ENCODE measurements around the gene PPP1R12B.
"Not testable (repeated sequence)": the region's sequence is repeated elsewhere in the genome, so short reads cannot be mapped to it uniquely, and the experiment has no call there.

PPP1R12B gene

DNA sequence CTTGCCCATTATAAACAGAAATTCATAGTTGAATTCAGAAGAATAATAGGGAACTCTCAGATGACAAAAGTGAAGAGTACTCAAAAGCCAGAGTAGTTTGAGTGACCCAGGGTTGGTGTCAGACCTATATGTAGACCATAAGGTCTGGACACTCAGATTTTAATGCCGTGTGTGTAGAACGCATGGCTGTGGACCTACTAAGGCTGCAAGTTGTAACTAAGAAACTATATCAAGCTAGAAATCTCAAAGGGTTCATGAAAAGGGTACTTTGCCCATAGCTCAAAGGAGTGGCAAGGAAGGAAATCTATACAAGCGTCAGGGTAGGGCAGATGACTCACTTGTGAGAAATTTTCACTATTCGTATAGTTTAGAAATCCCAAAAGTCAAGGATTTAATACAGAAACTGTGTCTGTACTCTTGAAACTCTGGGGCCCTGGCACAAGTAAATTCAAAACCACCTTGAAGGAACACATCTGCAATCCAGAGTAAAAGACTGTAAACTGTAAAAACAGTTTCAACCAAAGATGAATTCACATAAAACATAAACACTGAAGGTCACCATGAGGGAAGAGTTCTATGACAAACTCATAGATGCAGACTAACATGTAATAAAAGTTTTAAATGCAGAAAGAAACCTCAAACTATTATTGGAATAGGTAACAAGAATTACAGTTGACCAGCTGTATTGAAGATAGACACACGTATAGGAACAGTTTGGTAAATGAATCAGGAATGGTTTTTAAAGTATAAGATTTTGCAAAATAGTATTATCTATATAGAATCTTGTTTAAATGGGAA lies 108.1 kb downstream of the PPP1R12B start:
- DNase-seq = not testable (repeated sequence)

DNA sequence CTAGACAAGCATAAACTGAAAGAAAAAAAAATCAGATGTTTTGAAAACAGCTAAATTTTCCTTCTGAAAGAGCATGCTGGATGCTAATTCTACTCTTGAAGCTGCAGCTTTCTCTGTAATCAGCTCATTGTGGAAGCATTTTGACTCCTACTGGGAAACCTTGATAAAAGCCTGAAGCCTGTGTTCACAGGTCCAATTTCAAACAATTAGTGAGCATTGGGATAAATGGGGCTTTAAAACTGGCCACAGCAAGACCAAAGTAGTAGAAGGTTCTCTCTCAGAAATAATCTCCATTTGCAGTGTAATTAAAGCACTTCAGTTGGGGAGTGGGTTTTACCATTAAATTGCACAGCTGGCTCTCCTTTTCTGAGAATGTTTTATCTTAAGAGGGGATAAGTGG lies 110.2 kb downstream of the PPP1R12B start:
- peak; percentile 64 for DNase-seq

DNA sequence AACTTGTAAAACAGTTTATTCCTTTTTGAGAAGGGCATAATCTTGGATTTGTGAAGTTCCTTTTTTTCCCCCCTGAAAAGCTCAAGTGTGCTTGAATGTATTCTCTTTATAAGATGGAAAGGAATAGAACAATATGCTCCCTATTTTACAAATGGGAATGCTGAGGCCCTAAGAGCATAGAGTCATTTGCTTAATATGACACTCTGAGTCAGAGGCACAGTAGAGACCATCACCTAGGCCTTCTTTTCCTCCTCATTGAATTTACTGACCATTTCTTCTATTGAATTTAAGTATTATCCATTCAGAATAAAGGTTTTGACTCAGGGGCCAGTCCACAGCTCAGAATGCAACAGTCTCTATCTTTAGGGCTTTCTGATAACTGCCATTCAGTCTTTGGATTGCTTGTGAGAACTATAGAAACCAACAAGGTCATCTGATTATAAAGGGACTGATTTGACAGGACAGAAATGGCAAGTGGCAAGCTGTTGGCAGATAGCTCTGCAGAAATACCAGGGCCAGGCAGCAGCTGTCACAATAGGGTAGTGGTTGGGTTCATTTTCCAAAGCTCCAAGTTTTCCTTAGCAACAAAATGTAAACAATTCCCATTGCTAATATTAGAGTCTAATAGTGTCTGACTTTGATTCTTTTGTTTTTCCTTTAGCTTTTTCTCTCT lies 111.1 kb downstream of the PPP1R12B start:
- peak; percentile 33 for DNase-seq

DNA sequence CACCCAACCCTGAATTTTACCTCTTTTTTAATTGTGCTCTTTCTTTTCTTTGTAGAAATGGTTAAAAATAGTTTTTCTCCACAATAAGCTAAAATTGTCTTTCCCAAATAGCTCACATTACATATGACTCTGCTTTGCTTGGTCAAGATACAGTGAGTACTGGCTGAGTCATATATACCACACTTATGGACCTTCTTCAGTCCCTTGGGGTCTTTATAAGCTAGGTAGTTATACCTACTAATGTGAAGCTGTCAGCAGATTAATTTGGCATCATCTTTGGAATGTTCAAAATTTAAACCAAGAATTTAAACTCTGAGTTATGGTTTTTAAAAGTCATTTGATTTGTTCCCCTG lies 111.6 kb downstream of the PPP1R12B start:
- not testable (repeated sequence) for DNase-seq

DNA sequence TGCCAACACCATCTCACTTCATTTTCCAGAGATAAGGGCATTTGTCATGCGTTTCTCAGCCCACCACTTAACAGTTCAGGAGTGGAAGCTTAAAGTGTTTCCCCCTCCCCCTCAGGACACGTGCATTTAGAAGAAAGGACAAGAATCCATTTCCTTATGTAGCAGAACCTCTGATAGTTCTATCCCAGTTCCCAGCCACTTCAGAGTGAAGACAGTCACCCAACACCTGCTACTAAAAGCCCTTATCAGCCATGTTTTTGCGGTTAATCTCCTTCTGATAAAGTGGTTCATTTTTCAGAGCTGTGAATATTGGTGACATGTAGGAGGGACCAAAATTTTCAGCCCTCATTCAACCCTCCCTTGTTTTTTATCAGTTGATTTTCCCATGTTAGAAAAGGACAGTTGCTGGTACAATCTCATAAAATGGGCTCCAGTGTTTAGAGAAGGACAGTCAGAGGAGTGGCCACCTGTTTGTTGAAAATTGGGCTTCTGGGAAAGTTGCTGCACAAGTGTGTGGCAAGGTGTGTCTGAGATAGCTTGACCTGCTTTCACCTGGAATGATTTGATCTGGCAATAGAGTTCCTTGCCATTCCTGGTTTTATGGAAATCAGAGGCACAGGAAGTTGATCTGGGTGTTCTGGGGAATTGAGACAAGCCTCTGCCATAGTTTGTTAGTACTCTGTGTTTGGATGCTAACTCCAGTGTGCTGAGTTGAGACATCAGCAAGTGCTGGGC lies 114.0 kb downstream of the PPP1R12B start:
- peak; percentile 93 for DNase-seq

DNA sequence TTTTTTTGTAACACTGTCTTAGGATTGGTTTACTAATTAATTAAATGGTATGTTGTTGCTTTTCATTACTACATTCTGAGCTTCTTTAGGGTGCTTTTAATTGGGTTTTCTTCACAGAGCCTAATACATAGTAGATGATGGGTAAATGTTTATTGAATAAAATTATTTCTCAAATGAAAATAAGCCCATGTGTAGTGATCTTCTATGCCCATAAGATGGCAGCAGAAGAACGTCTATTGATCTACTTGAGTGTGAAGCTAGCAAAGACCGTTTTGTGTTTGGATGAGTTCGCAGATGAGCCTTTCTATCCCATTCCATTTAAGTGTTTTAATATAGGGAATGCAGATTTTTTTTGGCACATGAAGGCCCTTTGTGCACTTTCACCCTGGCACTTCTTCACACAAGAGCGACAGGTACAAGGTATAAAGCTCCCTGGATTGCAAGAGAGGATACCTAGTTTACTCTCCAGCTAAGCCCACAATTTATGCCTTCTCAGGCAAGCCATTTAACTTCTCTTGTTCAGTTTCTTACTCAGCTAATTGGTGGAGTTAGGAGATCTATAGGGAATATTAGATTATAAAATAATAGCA lies 115.7 kb downstream of the PPP1R12B start:
- DNase-seq = peak; percentile 48

DNA sequence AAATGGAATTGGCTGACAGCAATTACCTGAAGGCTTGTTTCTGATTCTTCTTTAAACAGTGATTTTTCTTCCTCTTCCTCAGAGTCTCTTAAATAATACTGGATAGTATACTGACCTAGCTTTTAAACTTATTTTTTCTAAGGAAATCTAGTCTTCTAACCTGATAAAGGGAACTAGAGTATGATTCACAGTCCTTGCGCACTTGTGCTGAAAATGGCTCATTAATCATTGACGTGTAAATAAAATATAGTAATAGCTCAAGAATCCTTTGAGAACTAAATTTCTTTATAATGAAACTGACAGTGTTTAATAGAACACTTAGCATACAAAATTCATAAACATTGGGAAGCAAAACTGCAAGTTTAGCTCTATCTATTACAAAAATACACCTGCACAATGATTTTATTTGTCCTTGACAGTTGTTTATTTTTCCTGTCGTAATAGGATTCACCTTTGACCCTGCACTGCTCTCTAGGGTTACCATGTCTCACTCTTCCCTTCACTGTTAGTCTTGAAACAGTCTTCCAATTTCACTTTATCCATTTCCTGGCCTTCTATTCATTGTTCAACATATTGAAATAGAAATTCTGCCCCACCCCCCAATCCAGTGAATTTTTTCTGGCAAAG lies 117.3 kb downstream of the PPP1R12B start:
- not testable (repeated sequence) for DNase-seq

DNA sequence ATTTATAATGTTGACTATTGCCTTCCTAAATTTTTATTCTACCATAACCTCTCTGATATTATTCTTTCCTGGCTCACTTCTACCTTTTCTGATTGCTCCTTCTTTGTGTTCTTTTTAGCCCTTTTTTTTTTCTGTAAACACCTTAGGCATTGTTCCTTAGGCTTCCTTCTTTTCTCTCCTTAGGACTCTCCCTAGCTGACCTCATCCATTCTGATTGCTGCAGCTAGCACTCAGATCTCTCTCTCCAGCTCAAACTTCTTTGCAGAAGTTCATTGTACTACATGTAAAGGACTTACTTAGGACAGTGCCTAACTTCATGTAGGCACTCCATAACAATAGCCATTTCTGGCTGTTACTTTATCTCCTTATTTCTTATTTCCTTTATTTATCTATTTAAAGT lies 117.8 kb downstream of the PPP1R12B start:
- not testable (repeated sequence) for DNase-seq

DNA sequence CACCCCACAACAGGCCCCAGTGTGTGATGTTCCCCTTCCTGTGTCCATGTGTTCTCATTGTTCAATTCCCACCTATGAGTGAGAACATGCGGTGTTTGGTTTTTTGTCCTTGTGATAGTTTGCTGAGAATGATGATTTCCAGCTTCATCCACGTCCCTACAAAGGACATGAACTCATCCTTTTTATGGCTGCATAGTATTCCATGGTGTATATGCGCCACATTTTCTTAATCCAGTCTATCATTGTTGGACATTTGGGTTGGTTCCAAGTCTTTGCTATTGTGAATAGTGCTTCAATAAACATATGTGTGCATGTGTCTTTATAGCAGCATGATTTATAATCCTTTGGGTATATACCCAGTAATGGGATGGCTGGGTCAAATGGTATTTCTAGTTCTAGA lies 118.9 kb downstream of the PPP1R12B start:
- DNase-seq = not testable (repeated sequence)

DNA sequence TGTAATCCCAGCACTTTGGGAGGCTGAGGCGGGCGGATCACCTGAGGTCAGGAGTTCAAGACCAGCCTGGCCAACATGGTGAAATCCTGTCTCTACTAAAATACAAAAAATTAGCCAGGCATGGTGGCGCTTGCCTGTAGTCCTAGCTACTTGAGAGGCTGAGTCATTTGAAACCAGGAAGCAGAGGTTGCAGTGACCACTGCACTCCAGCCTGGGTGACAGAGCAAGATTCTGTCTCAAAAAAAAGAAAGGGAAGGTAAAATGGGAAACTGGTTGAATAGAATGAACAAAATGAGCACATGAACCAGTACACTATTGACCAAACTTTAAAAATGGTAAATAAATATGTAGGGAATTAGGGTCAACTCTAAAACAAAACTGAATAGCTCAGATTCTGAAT lies 120.2 kb downstream of the PPP1R12B start:
- not testable (repeated sequence) for DNase-seq

DNA sequence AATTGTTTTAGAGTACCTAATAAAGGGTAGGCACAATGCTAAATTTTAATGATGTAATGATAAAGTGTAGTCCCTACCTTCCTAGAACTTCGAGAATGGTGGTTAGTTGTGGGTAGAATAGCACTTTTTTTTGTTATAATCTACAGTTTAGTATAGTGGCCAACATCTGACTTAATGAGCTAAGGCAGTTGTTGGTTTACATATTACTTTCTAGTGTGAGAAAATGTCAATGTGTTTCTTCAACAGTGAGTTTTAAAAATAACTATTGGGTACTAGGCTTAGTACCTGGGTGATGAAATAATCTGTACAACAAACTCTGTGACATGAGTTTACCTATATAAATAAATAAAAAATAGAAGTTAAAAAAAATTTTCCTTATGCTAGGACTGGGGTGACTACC lies 120.6 kb downstream of the PPP1R12B start:
- DNase-seq = not testable (repeated sequence)

DNA sequence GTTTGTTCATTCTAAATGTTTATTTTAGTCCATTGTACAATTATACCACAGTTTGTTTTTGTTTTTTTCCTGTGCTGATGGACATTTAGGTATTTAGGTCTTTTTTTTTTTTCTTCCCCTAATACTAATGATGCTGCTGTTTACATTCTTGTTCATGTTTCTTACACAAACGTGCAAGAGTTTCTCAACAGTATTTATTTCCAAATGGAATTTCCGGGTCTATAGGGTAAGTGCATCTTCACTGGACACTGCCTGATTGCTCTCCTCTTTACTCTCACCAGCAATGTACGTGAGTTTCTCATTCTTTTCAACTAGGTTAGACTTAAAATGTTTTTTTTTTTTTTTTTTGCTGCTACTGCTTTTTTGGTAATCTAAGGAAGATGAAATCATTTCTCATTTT lies 122.7 kb downstream of the PPP1R12B start:
- no peak for DNase-seq

DNA sequence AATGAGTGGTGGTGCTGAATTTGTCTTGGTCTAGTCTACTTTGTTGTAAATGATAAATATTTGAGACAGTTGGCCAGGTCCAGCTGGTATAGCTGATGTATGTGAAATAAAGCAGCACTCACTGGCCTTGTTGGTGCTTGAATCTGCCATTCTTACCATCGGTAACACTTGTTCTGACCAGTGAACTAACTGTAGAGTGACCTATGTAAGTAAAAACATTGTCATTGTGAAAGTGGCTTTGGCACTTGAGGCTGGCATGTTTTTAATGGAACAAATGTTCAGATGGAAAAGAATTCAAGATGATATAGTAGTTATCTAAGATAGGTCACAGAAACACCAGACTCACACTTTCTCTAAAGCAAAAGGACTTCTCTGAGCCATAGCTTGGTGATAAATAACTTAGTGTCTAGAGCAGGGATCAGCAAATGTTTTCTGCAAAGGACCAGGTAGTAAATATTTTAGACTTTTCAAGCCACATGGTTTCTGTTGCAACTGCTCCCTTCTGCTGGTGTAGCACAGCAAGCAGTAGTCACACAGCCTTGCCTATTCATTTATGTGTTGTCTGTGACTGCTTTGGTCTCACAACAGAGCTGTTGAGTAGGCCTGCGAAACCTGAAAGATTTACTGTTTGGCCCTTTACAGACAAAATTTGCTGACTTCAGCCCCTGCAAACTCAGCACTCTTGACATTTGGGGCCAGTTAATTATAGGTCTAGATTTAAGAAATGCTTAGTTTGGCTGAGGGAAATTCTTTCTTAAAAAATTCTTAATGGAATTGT lies 124.0 kb downstream of the PPP1R12B start:
- DNase-seq = not testable (repeated sequence)

DNA sequence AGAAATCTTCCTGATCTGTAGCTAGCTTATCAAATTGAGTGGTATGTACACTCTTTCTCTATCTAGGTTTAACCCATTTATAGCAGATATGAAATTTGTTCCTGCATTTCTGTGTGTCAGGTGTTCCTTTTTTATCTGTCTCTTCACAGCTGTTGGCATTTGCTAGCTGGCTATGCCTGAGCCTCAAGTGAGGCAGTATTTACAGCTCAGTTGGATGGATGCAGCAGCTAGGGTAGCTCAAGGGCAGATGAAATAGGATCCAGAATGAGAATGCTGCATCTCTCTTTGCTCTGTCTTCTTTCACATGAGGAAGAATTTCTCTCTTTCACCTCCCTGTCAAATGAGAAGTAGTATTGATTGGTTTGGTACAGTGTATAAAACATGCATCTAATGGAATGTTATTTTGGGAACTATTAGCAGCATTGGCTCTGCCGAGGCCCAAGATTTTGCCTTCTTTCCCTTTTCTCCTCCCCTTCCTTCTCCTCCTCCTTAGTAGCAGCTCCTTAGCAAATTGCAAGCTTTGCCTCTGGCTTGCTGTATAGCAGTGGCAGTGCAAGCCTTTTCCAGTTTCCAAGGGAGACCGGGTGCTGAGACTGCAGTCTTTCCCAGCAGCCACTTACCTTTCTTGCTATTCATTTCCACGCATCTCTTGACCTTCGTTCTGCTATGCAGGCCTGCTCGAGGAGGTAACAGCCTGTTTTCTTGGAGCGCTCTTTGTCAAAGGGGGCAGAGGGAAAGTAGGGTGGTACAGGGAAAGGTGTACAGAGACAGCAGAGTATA lies 125.0 kb downstream of the PPP1R12B start:
- peak; percentile 42 for DNase-seq

DNA sequence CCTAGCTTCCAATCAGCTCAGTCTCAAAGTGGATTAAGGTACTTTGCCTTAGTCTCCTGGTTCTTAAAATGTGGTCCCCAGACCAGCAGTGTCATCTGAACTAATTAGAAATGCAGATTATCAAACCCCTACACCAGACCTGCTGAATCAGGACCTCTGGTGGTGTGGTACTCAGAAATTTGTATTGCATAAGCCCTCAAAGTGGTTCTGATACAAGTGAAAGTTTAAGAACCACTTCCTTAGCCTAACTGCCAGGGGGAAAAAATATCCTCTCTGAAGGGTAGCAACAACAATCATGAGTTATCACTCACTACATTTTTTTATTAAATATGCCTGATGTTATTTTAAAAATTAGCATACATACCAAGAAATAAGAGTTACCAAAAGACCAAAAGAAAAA lies 131.2 kb downstream of the PPP1R12B start:
- not testable (repeated sequence) for DNase-seq

DNA sequence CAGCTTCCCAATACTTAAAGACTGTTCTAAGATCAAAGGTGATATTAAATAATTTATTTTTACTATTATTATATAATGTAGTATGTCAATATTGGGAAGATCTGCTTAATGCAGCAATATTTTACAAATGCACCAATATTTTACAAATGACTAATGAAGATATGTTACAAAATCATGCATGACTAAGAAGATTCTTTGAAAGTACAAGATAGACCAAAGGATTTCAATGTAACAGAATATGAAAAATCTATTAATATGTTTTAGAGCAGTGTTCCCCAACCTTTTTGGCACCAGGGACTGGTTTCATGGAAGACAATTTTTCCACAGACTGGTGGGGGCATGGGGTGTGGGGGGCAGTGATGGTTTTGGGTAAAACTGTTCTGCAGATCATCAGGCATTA lies 132.1 kb downstream of the PPP1R12B start:
- DNase-seq = not testable (repeated sequence)

DNA sequence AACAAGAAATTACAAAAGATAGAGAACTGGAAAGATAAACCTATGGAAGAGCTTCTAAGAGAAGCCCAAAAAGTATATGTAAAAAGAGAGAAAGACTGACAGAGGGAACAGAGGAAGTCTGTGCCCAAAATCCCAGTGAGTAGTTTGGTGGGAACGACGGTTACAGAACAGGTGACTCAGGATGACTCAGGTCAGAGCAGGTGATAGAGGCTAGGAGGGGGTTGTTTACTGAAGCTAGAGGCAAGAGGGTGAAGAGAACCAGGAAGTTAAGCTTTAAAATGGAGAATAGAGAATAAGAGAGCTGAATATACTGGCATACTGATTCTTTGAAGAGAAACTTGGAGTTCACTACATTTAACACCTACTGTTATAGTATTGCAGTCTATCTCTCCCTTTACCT lies 134.9 kb downstream of the PPP1R12B start:
- DNase-seq = not testable (repeated sequence)

DNA sequence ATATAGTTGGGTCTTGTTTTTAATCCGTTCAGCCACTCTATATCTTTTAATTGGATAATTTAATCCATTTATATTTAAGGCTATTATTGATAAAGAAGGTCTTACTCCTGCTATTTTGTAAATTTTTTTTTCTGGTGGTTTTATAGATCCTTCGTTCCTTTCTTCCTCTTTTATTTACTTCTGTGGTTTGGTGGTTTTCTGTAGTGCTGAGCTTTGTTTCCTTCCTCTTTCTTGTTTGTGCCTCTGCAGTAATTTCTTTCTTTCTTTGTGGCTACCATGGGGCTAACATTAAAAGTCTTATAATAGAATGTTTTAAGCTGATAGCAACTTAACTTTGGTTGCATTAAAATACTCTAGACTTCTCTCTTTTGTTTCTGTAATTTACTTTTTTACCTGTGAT lies 135.5 kb downstream of the PPP1R12B start:
- not testable (repeated sequence) for DNase-seq

DNA sequence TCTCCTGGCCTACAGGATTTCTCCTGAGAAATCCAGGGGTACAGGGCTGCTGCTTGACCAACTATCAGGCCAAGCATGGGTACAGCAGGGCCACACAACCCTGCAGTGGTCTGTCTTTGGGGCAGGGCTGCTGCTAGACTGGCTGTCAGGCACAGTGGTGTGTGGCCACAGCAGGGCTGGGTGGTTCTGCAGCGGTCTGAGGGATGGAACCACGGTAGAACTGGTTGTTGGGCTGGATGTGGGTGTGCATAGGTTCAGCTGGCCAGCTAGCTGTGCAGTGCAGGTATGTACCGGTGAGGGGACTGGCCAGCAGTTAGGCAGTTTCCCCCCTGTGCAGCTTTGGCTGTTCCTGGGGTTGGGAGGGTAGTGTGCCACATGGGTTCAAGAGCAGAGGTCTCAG lies 136.3 kb downstream of the PPP1R12B start:
- DNase-seq = not testable (repeated sequence)

DNA sequence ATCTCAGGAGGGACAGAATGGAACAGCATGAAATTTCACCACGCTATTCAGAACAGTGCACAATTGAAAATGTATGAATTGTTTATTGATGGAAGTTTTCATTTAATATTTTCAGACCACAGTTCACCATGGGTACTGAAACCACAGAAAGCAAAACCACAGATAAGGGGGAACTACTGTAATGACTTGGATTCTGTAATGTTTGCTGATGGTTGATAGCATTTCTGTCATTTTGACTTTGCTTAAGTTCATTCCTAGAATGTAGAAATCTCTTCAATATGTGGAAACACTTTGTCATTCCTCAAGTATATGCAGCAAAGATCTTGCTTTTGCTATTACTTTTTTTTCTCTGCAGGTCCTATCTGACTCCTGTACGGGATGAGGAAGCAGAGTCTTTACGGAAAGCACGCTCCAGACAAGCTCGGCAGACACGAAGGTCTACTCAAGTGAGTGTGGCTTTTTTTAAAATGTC lies 139.7 kb downstream of the PPP1R12B start:
- not testable (repeated sequence) for DNase-seq

DNA sequence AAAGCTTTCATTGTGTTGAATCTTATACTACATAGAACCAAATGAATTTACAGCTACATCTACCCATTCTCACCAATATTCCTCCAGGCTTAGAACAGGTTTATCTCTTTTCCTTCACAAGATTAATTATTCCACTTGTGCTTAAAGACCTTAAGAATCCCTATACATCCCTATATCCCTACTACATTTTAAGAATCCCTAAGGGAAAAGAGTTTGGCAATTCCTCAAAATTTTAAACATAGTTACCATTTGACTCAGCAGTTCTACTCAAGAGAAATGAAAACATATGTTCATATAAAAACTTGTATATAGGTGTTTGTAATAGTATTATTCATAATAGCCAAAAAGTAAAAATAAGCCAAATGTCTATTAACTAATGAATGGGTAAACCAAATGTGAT lies 140.6 kb downstream of the PPP1R12B start:
- DNase-seq = not testable (repeated sequence)

Measured in DMS79 treated with DMSO at 0.1 percent for 48 hours (cell line).